Ascending aorta (tissue), 2 donors: ENCODE data around the gene NPVF. TPM values are rescaled to one million over a fixed set of nuclear protein-coding genes. Genes with fewer than 3 reads are reported as not detected.

Source experiments
- DNase-seq, 2 donors: peaks; one replicate each; pipeline ENCODE4 v3.0.0-alpha.2; 2019; ENCODE audit warnings: low spot score in 2 of 2
- H3K27ac ChIP-seq, 2 donors: fragments of 200-600 bp; sonication (generic); one replicate each; pipeline ENCODE4 v1.5.1; 2016 to 2017; ENCODE audit warnings: mild to moderate bottlenecking in 1 of 2
- H3K27me3 ChIP-seq: fragments of 200-600 bp; sonication (generic); one replicate; pipeline ENCODE4 v1.5.1; 2017
- H3K36me3 ChIP-seq, 2 donors: fragments of 200-600 bp; sonication (generic); one replicate each; pipeline ENCODE4 v1.5.1; 2016
- H3K4me1 ChIP-seq, 2 donors: fragments of 200-600 bp; sonication (generic); one replicate each; pipeline ENCODE4 v1.5.1; 2016 to 2017; ENCODE audit warnings: mild to moderate bottlenecking in 1 of 2
- H3K4me3 ChIP-seq, 2 donors: fragments of 200-600 bp; sonication (generic); one replicate each; pipeline ENCODE4 v1.5.1; 2016 to 2017; ENCODE audit warnings: mild to moderate bottlenecking in 1 of 2
- H3K9me3 ChIP-seq, 2 donors: fragments of 200-600 bp; sonication (generic); one replicate each; pipeline ENCODE4 v1.5.1; 2016
- intact Hi-C: fragments of 100-400 bp; cut with DNase I; formaldehyde crosslinking; loops from one replicate; pipeline ENCODE4 v1.15.1; 2023
- total RNA-seq: library from RNA; depleted of rRNA; stranded (reverse); fragments of >200 nt; gene quantifications from one replicate; pipeline ENCODE4 v1.1.0, GENCODE V29; 2016
- TF ChIP-seq, protein P1 (sequence below), 3 experiments: fragments of 200-600 bp in 2 of 3; fragments of 450-650 bp in 1 of 3; sonication (generic) in 2 of 3; IDR thresholded peaks; one replicate each; pipeline ENCODE4 v1.5.1; 2016 to 2019; ENCODE audit warnings: antibody characterized with exemption in 3 of 3, mild to moderate bottlenecking in 1 of 3, moderate library complexity in 1 of 3

NPVF gene
- total RNA-seq, 1 donor from 2014 or later: not detected

DNA sequence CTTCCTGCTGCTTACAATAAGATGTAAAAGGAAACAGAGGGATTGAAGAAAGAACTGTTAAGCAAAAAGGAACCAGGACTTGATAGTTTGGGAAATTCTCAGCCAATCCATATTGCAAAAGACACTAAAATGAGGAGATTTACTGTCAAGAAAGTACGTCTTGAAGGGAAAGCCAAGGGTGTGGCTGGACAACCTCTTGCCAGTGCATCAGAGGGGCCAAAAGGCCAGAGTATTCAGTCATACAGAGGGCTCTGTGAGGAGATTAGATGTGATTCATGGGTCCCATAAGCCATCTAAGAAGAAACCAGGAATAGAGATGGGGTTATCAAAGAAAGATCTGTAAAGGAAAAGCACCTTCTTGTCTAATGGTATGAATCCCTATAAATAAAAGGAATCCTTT, 25.4 kb upstream of the NPVF start:
- intact Hi-C loops: no loop called here
- no peak overlapping the region for H3K4me3 ChIP-seq
- DNase-seq: no peak
- H3K27ac ChIP-seq: no peak overlapping the region
- no peaks in the 10 kb centered on the region for H3K27me3 ChIP-seq
- no peaks in the 10 kb centered on the region for H3K9me3 ChIP-seq
- H3K36me3 ChIP-seq: no peaks in the 10 kb centered on the region
- H3K4me1 ChIP-seq: no peaks in the 10 kb centered on the region
- TF ChIP-seq, protein P1, sequence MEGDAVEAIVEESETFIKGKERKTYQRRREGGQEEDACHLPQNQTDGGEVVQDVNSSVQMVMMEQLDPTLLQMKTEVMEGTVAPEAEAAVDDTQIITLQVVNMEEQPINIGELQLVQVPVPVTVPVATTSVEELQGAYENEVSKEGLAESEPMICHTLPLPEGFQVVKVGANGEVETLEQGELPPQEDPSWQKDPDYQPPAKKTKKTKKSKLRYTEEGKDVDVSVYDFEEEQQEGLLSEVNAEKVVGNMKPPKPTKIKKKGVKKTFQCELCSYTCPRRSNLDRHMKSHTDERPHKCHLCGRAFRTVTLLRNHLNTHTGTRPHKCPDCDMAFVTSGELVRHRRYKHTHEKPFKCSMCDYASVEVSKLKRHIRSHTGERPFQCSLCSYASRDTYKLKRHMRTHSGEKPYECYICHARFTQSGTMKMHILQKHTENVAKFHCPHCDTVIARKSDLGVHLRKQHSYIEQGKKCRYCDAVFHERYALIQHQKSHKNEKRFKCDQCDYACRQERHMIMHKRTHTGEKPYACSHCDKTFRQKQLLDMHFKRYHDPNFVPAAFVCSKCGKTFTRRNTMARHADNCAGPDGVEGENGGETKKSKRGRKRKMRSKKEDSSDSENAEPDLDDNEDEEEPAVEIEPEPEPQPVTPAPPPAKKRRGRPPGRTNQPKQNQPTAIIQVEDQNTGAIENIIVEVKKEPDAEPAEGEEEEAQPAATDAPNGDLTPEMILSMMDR (IDR thresholded peaks at IDR 0.05): no peak

DNA sequence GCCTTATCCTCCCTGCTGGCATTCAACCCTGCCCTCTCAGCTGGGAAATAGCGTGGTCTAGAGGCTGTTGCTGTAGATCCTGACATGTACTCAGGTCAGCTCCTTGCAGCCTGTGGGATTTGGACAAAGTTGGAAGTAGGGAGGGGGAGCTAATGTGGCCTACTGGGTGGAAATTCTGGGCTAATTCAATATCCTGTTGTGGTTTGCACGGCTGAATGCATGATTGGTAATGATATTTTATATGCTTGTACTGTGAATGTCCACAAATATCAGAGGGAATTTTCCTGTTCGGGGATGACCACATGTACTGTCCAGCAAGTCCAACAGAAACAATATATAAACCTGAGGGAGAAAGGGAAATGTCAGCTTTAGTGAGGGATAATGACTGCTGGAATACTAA, 22.1 kb upstream of the NPVF start:
- TF ChIP-seq, protein P1 (IDR thresholded peaks at IDR 0.05): no peak
- no peak overlapping the region for H3K27ac ChIP-seq
- no peaks in the 10 kb centered on the region for H3K4me1 ChIP-seq
- H3K9me3 ChIP-seq: no peaks in the 10 kb centered on the region
- H3K4me3 ChIP-seq: no peak overlapping the region
- H3K36me3 ChIP-seq: no peaks in the 10 kb centered on the region
- H3K27me3 ChIP-seq: no peaks in the 10 kb centered on the region
- no peak for DNase-seq
- intact Hi-C loops: no loop called here

DNA sequence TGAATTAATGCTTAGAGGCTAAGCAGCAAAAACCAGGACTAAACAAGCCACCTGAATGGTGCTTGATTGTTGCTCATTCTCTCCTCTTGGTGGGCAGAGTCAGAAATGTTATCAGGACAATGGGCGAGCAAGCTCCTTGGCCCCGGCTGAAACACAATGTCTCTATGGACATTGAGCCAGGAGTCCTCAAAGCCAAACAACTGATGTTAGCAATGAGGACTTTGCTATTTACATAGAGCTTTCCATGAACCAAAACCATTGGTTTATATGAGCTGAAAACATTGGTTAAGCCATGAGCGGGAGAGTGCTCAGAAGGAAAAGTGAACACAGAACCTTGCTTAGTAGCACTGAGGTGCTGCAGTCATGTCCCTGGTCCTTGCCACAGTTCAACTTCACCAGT, 21.5 kb upstream of the NPVF start:
- DNase-seq: no peak
- Histone ChIP-seq H3K36me3 (no peaks in the 10 kb centered on the region), H3K27me3 (no peaks in the 10 kb centered on the region), H3K4me3 (no peak overlapping the region), H3K4me1 (peaks cover 0 to 3% of the 10 kb centered on the region in 2 donors), H3K27ac (no peak overlapping the region), H3K9me3 (no peaks in the 10 kb centered on the region)
- TF ChIP-seq, protein P1 (IDR thresholded peaks at IDR 0.05): no peak
- intact Hi-C loops: no loop called here

DNA sequence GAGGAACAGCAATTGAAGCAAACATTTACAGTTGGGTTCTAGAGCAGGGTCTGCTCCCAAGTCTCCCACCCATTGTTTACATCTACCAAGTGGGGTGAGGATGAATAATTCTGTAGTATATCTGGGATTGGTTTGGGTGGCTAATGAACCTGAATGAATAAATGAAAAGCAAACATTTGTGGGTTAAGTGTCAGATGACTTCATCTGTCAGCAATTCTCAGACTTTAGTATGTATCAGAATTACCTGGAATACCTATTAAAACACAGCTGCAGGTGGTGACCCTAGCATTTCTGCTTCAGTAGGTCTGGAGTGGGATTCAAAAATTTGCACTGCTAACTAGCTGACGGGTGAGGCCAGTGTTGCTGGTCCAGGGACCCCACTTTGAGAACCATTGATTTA, 18.0 kb upstream of the NPVF start:
- no peak overlapping the region for H3K27ac ChIP-seq
- H3K4me3 ChIP-seq: no peak overlapping the region
- no peak for DNase-seq
- no peaks in the 10 kb centered on the region for H3K9me3 ChIP-seq
- no peaks in the 10 kb centered on the region for H3K27me3 ChIP-seq
- TF ChIP-seq, protein P1 (IDR thresholded peaks at IDR 0.05): no peak
- H3K36me3 ChIP-seq: no peaks in the 10 kb centered on the region
- H3K4me1 ChIP-seq: peaks cover 2 to 14% of the 10 kb centered on the region in 2 donors
- intact Hi-C loops: no loop called here

DNA sequence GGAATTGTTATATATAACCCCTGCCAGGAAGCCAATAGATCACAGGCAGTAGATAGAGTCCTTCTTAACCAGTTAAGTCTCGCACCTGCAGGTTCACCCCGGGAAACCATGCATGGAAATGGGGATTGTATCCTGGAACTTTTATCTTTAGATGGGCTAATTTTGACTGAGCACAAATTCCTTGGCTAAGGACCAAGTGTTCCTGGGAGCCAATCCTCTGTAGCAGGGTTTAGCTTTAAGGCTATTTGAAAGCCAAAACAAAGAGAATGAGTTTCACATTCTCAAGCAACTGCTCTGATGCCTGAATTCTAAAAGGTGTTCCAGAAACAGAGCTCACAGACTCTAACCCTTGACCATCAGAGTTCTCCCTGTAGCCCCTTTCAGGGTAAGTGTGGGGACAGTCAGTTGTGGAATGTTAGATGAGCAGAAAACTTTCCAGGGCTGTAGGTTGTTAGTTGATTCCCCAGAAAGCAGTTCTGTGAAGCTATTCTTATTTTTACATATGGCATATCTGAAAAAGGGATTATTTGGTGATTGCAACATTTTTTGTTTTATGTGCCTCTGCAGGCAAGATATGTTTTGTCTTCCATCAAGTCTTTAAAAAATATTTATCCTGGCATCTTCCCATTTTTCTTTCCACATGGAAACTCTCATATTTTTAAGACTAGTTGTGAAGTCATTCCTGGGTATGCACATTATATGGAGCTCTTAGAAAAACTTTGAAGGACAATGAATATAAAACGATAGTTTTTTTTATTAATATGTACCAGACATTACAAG, 16.2 kb upstream of the NPVF start:
- Histone ChIP-seq H3K4me3 (no peak overlapping the region), H3K27ac (peak overlapping the region in 1 of 2 donors; percentile 3), H3K9me3 (no peaks in the 10 kb centered on the region), H3K27me3 (no peaks in the 10 kb centered on the region), H3K36me3 (no peaks in the 10 kb centered on the region), H3K4me1 (peaks cover 2 to 14% of the 10 kb centered on the region in 2 donors)
- intact Hi-C loops: loop anchor here (5.0 kb wide), 1 partner anchor 608 kb away; no protein-coding TSS in a partner anchor
- TF ChIP-seq, protein P1 (IDR thresholded peaks at IDR 0.05): no peak
- DNase-seq: no peak
